HG03159 (cell line): ENCODE data around the gene PTPN2.
A peak's percentile ranks its signal among the peaks of the same experiment; 100 is the strongest.

ENCODE experiments used
- ATAC-seq: cut with Tn5 transposase; IDR thresholded peaks from one replicate; pipeline ENCODE4 v1.9.1; 2021; ENCODE audit warnings: mild to moderate bottlenecking, moderate library complexity; ENCODE audit not compliant: unreplicated experiment

Gene PTPN2

GRCh38 chr18:12860530-12860929 is 23.5 kb downstream of the PTPN2 start:
- no peak for ATAC-seq

DNA sequence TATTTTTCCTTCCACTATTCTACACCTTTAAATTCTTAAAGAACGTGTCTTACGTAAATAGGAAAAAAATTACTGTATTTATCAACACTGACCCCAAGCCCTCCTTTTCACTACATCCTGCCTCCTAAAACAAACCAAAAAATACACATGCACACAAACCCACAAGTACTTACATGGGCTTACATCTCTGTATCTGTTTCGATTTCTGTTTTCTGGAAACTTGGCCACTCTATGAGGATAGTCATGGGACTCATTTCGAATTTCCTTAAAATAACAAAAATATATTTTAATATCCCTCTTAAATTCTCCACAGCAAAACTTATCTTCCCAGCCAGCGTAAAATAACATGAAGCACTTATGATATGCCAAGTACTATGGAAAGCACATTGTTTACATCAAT is 25.0 kb downstream of the PTPN2 start:
- no peak for ATAC-seq

- no peak for ATAC-seq
Observed at GRCh38 chr18:12857991-12858544, 26.0 kb downstream of the PTPN2 start.

DNA sequence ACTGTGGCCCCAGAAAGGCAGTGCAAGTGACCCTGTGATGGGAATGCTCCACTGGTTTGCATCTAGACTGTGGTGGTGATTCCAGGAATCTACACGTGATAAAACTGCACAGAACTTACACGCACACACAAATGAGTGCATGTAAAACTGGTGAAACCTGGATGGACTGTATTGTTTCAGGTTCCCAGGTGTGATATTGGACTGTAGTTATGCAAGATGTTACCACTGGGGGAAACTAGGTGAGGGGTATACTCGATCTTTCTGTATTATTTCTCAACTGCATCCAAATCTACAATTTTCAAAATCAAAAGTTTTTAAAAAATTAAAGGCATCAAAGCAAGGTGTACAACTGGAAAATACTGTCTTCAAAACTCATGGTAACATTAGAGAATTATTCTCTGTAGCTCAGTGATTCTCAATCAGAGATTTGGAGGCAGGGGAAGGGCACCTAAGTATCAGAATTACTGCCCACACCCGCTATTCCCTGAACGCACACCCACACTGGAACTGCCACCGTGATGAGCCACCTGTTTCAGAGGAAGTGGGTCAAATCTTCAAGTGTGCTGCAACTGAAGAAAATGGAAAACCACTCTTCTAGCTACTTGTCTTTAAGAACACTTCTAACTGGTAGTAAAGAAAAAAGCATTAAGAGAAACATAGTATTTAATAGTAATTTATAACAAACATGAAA is 26.7 kb downstream of the PTPN2 start:
- no peak for ATAC-seq

GRCh38 chr18:12855916-12856315 is 28.1 kb downstream of the PTPN2 start:
- ATAC-seq, result no peak

DNA sequence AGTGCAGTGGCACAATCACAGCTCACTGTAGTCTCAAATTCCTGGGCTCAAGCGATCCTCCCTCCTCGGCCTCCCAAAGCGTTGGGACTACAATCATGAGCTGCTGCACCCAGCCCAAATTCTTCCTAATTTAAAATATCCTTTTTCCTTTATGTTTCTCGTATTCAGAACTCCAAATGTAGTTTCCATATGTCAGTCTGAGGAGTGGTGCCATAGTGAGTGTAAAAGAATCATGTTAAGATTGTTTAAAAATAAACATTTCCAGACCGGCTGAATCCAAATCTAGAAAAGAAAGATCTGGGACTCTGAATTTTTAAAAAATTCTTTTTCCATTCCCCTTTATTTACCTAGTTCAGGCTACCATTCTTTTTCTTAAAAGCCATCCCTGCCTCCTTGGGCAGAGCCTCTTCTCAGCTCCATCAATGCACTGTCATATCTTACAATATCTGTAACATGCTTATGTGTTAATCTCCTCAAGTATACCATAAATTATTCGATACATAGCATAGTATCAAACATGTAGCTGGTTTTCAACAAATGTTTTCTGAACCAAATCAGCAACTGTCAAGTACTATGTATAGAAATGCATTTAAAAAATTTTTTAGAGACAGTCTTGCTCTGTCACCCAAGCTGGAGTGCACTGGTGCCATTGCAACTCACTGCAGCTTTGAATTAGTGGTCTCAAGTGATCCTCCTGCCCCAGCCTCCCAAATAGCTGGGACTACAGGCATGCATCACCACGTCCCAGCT is 31.3 kb downstream of the PTPN2 start:
- no peak for ATAC-seq

DNA sequence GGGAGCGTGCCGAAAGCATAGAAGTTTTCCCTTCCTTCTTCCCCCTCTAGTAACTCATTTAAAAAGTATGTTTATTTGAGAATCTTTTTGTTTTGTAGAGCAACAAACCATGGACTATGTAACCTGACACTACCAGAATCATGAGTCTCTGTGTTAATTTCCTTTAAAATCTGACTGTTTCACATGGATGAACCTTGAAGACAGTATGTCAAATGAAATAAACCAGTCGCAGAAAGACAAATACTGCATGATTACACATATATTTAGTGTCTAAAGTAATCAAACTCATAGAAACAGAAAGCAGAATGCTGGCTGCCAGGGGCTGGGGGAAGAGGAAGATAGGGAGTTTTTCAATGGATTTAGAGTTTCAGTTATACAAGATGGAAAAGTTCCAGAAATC is 32.3 kb downstream of the PTPN2 start:
- ATAC-seq, result no peak

DNA sequence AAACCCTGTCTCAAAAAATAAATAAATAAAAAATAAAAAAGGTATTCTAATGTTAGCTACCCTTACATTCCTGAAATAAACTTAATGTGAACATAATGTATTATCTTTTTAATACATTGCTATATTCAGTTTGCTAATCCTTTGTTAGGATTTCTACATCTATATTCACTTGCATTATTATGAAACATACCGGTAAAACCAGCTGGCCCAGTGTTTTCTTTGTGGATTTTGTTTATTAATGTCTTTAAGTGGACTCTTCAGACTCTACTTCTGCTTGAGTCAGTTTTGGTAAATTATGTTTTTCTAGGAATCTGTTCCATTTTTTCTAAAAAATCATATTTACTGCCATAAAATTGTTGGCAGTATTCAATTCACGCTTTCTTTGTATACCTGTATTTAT is 34.5 kb downstream of the PTPN2 start:
- no peak for ATAC-seq

DNA sequence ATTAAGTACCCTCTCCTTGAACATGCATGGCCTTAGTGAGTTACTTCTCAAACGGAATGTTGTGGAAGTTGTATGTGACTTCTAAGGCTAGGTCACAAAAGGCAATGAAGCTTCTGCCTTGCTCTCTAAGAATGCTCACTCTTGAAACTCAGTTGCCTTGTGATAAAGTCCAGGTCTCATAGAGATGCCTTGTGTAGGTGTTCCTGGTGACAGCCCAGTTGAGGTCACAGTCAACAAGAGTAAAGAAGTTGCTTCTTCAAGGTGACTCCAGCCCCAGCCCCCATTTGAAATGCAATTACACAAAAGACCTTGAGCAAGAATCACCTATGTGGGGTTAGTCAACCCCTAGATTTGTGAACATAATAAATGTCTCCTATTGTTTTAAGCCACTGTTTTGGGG is 35.6 kb downstream of the PTPN2 start:
- ATAC-seq, result no peak

DNA sequence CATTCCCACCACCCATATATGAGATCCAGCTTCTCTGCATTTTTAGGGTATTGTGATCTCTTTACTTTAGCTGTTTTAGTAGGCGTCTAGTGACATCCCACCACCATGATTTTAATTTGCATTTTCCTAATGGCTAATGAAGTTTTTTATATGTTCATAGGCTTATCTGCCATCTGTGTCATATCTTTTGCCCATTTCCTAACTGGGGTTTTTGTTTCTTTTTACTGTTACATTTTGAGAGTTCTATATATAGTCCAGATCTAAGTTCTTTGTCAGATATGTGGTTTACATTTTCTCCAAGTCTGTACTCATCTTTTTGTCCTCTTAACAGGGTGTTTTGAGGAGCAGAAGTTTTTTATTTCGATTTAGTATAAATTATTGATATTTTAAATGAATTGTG is 39.6 kb downstream of the PTPN2 start:
- no peak for ATAC-seq

DNA sequence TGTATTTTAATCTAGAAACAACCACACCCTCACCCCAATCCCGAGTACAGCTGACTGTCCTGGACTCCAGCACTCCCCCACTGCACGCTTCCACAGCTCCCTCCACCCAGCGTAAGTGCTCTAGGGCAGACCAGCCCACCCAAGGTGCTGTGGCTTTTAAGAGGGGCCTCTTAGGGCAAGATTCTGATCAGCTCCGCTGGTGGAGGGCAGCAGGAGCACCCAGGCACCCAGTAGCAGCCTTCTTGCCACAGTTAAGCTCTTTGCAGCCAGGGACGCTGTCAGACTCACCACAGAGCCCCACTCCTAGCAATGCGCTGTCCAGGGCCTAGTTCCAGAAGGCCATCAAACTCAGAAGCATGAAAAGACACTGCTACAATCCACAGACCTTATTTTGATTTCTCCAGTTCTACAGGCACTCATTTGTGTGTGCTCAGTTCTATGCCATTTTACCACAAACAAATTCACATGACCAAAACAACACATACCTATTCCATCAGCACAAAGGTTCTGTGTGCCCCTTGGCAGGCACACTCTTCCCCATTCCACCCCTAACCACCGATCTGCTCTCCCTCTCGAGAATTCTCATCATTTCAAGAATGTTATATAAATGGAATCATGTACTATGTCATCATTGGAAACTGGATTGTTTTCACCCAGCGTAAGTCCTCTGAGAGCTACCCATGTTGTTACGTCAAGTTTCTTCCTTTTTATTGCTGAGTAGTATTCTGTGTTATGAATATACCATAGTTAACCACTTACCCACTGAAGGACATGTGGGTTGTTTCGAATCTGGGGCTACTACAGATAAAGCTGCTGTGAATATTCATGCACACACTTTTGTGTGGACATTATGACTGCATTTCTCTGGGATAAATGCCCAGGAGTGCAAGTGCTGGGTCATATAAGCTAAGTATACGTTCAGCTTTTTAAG is 40.4 kb downstream of the PTPN2 start:
- no peak for ATAC-seq

DNA sequence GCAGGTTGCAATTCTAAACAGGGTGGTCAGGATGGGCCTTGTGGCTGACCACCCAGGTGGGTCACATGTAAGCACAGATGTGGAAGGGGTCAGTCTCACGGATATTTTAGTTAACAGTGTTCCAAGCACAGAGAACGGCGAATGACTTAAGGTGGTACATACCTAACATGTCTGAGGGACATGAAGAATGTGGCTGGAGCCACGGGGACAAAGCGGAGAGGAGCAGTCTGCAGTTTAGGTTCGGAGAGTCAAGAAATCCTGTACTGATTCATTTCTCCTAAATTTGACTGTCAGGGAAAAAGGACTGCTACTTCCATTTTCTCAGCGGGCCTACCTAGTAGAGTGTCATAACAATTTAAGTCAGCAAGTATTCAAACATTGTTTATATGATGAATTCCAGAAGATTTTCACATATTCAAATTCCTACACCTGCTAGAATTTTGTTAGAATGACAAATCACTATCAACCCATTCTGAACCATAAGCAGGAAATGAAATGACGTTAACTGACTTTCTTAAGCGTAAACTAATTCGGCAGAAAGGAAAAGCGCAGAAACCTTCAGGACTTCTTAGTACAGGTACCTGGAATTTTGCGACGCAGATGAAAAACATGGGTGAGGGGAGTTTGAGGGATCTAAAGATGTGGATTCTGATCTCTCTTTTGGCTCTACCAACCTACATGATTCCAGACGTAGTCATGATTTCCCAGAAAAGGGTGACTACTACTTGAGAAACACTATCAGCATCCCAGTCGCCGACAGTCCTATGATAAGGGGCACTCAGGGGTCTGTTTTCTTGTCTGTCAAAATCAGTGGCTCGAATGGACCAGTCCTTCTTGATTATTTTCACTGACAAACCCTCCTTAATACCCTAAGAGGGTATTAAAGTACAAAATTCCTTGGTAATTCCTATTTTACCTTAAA is 41.3 kb downstream of the PTPN2 start:
- no peak for ATAC-seq

DNA sequence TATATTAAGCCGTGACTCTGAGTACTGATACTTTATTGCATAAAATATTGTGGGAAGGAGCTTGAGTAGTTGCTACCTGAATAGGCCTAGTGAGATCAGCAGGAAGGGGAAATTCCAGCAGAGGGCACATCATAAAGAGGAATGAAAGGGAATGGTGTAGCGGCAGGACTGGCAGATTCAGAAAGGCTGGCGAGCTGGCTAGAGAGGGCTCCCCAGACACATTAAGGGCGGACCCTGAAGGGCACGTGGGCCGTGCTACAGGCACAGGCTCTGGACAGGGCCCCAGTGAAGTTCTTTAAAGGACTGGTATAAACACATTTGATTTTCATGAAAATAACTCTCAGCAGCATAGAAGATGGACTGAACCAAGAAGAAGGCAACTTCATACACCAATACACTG is 43.0 kb downstream of the PTPN2 start:
- ATAC-seq, result no peak

DNA sequence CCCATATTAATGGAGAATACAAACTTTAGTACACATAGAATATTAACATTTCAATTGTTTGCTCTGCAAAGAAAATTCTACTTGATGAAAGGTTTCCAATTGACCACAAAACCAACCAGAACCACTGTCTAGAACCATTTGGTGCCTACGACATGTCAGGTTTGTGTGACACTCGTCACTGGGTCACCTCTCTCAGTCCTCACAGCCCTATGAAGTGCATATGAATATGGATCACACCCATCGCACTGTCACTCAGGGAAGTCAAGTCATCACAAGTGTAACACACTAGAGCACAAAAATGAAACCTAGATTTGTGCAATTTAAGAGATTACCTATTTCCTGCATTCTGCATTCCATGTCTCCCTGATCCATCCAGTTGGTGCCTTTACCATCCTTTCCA is 43.7 kb downstream of the PTPN2 start:
- no peak for ATAC-seq

DNA sequence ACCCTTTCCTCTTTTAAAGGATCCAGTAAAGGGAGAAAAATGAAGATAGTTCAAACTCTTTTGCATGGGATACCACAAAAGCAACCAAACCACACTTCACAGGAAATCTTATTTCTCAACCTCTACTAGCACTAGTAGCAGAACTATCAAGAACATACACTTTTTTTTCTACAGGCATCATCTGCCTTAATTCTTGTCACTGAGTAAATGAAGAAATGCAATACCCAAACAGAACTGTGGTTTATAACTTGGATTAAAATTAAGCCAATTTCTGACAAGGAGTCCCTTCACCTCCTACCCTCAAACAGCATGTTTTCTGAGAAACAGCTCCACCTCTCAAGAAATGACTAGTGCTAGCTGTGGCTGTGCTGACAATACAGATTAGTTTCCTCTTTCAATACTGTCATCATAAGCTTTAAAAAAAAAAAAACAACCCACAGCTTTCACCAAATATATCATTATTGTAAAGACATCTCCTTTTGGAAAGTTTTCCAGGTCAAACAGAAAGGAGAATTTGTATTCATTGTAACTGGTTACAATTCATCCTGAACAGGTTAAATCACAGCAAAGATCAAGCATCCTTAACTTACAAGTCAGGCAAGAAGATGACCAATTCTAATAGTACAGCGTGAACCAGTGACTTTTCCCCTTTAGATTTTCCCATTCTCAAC is 44.4 kb downstream of the PTPN2 start:
- ATAC-seq, result peak; percentile 78

DNA sequence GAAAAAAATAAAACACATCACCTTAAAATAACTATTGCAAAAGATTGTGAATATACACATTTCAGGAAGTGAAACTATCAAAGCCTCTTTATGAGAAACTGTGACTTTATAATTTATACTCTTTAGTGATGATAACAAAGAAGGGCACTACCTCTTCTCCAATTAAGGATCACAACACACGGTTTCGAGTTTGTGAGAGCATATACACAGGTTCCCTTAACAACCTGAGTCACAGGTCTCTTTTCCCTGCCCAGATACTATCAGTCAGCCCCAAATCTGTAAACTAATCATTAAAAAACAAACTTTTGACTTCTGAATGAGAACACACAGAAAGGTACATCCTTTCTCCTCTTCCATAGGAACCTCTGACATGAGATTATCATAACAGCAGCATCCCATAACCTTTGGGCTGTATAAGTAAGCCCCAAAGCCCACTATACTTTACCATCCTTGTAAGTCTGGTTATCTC is 44.9 kb downstream of the PTPN2 start:
- peak; percentile 63 for ATAC-seq

DNA sequence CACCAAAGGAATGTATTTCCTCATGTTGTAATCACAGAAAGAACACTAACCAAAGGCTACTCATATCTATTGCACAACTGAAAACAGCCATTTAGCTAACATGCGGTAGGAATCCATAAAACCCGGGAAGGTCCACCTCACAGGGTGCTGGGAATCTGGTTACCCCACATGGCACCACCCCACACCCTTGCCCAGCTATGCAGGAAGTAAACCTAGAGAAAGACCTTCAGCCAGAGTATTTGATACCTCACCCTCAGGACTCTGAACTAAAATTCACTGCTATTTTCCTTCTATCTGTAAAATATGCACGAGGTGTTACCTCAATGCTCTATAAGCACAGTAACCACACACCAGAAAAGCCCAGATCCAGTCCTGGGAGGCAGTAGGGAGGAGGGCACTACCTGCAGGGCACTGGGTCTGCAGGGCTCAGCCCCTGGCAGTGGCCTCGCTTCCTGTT is 45.8 kb downstream of the PTPN2 start:
- ATAC-seq, result no peak

DNA sequence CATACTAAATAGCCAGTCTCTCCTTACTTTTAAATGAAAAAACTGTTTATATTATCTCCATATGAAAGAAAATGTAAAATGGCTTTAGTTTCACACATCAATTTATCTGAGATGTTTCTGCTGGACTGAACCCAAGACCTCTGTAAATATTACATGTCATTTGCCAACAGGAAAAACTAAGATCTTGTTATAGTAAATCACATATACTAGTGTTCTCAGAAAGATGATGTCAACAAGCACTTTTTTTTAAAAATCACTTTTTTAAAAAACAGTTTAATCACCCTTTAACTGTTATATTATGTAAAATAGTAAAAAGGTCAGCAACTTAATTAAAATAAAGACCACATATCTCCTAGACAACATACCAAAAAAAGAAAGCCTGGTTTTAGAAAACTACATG is 46.3 kb downstream of the PTPN2 start:
- no peak for ATAC-seq

GRCh38 chr18:12836551-12836950 is 47.5 kb downstream of the PTPN2 start:
- ATAC-seq, result no peak
